ENCODE data around the gene ATRN. TPM values are rescaled to one million over a fixed set of nuclear protein-coding genes. Genes with fewer than 3 reads are reported as not detected.

Gene ATRN
- polyA plus RNA-seq, 1 donor (not counting 4 experiments of a cell fraction or from before 2014, with no cell fraction given): 49.9 TPM

DNA sequence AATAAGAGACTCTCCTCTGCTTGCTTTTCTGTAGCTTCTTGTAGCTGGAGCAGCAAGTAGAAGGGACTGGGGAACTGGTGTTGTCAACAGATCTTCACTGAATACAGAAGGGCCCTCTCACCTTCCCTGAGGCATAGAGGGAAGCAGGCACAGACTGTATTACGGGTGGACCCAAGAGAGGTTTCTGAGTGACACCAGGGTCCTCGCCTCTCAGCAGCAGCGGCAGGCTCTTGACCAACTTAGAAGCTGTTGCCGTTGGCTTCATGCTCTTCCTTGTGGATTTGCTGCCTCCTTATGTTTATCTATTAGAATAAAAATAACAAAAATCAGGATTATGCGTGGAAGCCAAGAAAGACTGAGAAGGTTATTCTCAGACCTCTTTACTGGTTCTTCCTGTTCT, 160.7 kb downstream of the ATRN start:
- Histone ChIP-seq H3K27ac (ENCODE audit: control insufficient read depth, insufficient read depth, low read length) (no peak overlapping the region), H2AFZ (ENCODE audit: control insufficient read depth, low read length) (no peak overlapping the region), H3K4me2 (ENCODE audit: control insufficient read depth, extremely low read depth, insufficient read depth, low read depth, low read length) (no peak overlapping the region), H3K9me1 (ENCODE audit: control insufficient read depth, extremely low read depth, insufficient read depth, low read length) (peaks cover 4% of the 10 kb centered on the region), H4K20me1 (ENCODE audit: control insufficient read depth, extremely low read depth, insufficient read depth, low read length) (no peaks in the 10 kb centered on the region), H3K4me1 (ENCODE audit: control insufficient read depth, extremely low read depth, insufficient read depth, low read length) (no peaks in the 10 kb centered on the region), H3K4me3 (ENCODE audit: control insufficient read depth in 2 of 3, extremely low read depth in 1 of 3, insufficient read depth in 2 of 3, low read depth in 1 of 3, low read length in 3 of 3) (no peak overlapping the region), H3K27me3 (ENCODE audit: control insufficient read depth, extremely low read depth, insufficient read depth, low read length) (no peaks in the 10 kb centered on the region), H3K79me2 (ENCODE audit: control insufficient read depth, insufficient read depth, low read length) (no peaks in the 10 kb centered on the region), H3K9ac (ENCODE audit: control insufficient read depth, extremely low read depth, insufficient read depth, low read length) (no peak overlapping the region), H3K36me3 (ENCODE audit: control insufficient read depth in 2 of 2, extremely low read depth in 1 of 2, insufficient read depth in 2 of 2, low read length in 2 of 2) (peaks cover 4 to 6% of the 10 kb centered on the region in 2 experiments), H3K9me3 (ENCODE audit: control insufficient read depth, low read depth, low read length) (no peaks in the 10 kb centered on the region)
- dilution Hi-C loops (cut with MboI; ENCODE audit: extremely low pct_ligation_motif_present, low sequenced_read_pairs): no loop called here
- FAIRE-seq (no peak), DNase-seq (ENCODE audit: low read depth, low spot score) (no peak)
- no peak for TF ChIP-seq EZH2 (IDR thresholded peaks at IDR 0.05; ENCODE audit: low read length)
- TF ChIP-seq, protein P1, sequence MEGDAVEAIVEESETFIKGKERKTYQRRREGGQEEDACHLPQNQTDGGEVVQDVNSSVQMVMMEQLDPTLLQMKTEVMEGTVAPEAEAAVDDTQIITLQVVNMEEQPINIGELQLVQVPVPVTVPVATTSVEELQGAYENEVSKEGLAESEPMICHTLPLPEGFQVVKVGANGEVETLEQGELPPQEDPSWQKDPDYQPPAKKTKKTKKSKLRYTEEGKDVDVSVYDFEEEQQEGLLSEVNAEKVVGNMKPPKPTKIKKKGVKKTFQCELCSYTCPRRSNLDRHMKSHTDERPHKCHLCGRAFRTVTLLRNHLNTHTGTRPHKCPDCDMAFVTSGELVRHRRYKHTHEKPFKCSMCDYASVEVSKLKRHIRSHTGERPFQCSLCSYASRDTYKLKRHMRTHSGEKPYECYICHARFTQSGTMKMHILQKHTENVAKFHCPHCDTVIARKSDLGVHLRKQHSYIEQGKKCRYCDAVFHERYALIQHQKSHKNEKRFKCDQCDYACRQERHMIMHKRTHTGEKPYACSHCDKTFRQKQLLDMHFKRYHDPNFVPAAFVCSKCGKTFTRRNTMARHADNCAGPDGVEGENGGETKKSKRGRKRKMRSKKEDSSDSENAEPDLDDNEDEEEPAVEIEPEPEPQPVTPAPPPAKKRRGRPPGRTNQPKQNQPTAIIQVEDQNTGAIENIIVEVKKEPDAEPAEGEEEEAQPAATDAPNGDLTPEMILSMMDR (optimal IDR thresholded peaks at IDR 0.05 in 1 of 3, IDR thresholded peaks at IDR 0.05 in 1 of 3, conservative IDR thresholded peaks at IDR 0.05 in 1 of 3; ENCODE audit: extremely low read depth in 1 of 3, insufficient read depth in 2 of 3, low read length in 3 of 3): no peak

DNA sequence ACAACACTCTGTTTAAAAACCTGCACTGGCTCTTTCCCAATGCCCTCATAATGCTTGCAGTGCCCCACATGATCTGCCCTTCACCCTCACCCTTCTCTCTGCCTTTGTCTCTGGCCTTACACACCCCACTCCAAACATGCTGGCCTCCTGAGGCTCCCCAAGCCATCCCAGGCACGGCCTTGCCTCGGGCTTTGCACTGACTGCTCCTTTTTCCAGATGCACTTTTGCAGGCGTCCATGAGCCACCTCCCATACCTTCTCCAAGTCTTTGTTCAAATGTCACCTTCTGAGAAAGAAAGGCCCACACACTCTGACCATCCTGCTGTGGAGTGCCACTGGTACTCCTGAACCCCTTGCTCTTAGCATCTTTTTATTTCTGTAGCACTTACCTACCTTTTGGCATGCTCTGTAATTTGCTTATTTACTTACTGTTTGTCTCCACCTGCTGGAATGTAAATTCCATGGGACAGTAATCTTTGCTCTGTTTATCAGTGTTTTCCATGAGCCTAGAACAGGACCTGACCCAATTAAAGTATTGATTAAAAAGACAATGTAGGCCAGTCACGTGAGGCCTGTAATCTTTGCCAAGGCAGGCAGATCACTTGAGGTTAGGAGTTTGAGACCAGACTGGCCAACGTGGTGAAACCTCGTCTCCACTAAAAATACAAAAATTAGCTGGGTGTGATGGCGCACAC, 161.6 kb downstream of the ATRN start:
- no peak overlapping the region for H2AFZ ChIP-seq (ENCODE audit: control insufficient read depth, low read length)
- H3K27ac ChIP-seq (ENCODE audit: control insufficient read depth, insufficient read depth, low read length): no peak overlapping the region
- no peaks in the 10 kb centered on the region for H3K9me3 ChIP-seq (ENCODE audit: control insufficient read depth, low read depth, low read length)
- DNase-seq (ENCODE audit: low read depth, low spot score): no peak
- no peaks in the 10 kb centered on the region for H3K4me1 ChIP-seq (ENCODE audit: control insufficient read depth, extremely low read depth, insufficient read depth, low read length)
- no peak overlapping the region for H3K4me3 ChIP-seq (ENCODE audit: control insufficient read depth in 2 of 3, extremely low read depth in 1 of 3, insufficient read depth in 2 of 3, low read depth in 1 of 3, low read length in 3 of 3)
- no peak overlapping the region for H3K9ac ChIP-seq (ENCODE audit: control insufficient read depth, extremely low read depth, insufficient read depth, low read length)
- dilution Hi-C loops (cut with MboI; ENCODE audit: extremely low pct_ligation_motif_present, low sequenced_read_pairs): no loop called here
- no peaks in the 10 kb centered on the region for H4K20me1 ChIP-seq (ENCODE audit: control insufficient read depth, extremely low read depth, insufficient read depth, low read length)
- H3K27me3 ChIP-seq (ENCODE audit: control insufficient read depth, extremely low read depth, insufficient read depth, low read length): no peaks in the 10 kb centered on the region
- TF ChIP-seq, protein P1 (optimal IDR thresholded peaks at IDR 0.05 in 1 of 3, IDR thresholded peaks at IDR 0.05 in 1 of 3, conservative IDR thresholded peaks at IDR 0.05 in 1 of 3; ENCODE audit: extremely low read depth in 1 of 3, insufficient read depth in 2 of 3, low read length in 3 of 3): peak in 1 of 3 experiments; percentile 16
- no peak for TF ChIP-seq EZH2 (IDR thresholded peaks at IDR 0.05; ENCODE audit: low read length)
- H3K9me1 ChIP-seq (ENCODE audit: control insufficient read depth, extremely low read depth, insufficient read depth, low read length): peaks cover 4% of the 10 kb centered on the region
- no peak overlapping the region for H3K4me2 ChIP-seq (ENCODE audit: control insufficient read depth, extremely low read depth, insufficient read depth, low read depth, low read length)
- H3K36me3 ChIP-seq (ENCODE audit: control insufficient read depth in 2 of 2, extremely low read depth in 1 of 2, insufficient read depth in 2 of 2, low read length in 2 of 2): peaks cover 4 to 7% of the 10 kb centered on the region in 2 experiments
- FAIRE-seq: no peak
- H3K79me2 ChIP-seq (ENCODE audit: control insufficient read depth, insufficient read depth, low read length): no peaks in the 10 kb centered on the region

Measured in keratinocyte (primary cell).